Nephron progenitor cell (in vitro differentiated cells): ENCODE measurements around the gene LEKR1.

Source experiments
- DNase-seq: peaks from one replicate; pipeline ENCODE4 v3.0.0; 2021
- H3K27ac Mint-ChIP-seq: 2 replicates; pipeline ENCODE4 v1.8.0; 2021; ENCODE audit warnings: mild to moderate bottlenecking, moderate library complexity, mixed read lengths
- H3K27me3 Mint-ChIP-seq: 2 replicates; pipeline ENCODE4 v1.8.0; 2021; ENCODE audit warnings: mild to moderate bottlenecking, low read depth, mixed read lengths; ENCODE audit not compliant: poor library complexity
- H3K36me3 Mint-ChIP-seq: 2 replicates; pipeline ENCODE4 v1.8.0; 2021; ENCODE audit warnings: low read depth, mixed read lengths
- H3K4me1 Mint-ChIP-seq: 2 replicates; pipeline ENCODE4 v1.8.0; 2021; ENCODE audit warnings: mixed read lengths
- H3K4me3 Mint-ChIP-seq: 2 replicates; pipeline ENCODE4 v1.8.0; 2021; ENCODE audit warnings: mild to moderate bottlenecking, moderate library complexity, mixed read lengths
- H3K9me3 Mint-ChIP-seq: 2 replicates; pipeline ENCODE4 v1.8.0; 2021; ENCODE audit warnings: mild to moderate bottlenecking, moderate library complexity, mixed read lengths
- CTCF ChIP-seq: fragments of 200-600 bp; sonication (generic); IDR thresholded peaks from 2 replicates; pipeline ENCODE4 v1.5.0; 2021; ENCODE audit warnings: antibody characterized with exemption

Gene LEKR1

GRCh38 chr3:157026091-157026490 is 199.9 kb downstream of the LEKR1 start:
- Mint-ChIP-seq H3K27me3 (no peaks in the 10 kb centered on the region), H3K36me3 (no peaks in the 10 kb centered on the region), H3K27ac (no peak overlapping the region), H3K4me1 (peaks cover 6% of the 10 kb centered on the region), H3K9me3 (no peaks in the 10 kb centered on the region), H3K4me3 (no peak overlapping the region)
- no peak for DNase-seq
- TF ChIP-seq CTCF = no peak

GRCh38 chr3:157027861-157028745 is 201.9 kb downstream of the LEKR1 start:
- no peak for DNase-seq

DNA sequence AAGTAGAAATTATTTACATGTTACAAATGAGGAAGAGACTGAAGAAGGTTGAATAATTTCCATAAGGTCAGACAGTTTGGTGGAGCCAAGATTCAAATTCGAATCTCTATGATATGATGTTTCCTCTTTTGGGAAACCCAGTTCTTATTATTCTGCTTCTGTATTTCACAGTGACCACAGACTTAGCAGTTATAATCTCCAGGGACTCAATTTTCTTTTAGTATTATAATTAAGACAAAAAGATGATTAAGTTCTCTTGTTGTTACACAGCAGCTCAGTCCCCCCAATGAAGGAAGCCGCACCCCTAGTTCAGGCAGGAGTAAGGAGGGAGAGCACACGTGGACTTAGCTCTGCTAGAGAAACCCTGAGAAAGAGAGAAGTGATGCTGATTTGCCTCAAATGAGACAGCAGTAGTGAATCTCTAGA is 203.2 kb downstream of the LEKR1 start:
- Mint-ChIP-seq H3K27ac (peak overlapping the region; percentile 6), H3K36me3 (no peaks in the 10 kb centered on the region), H3K4me3 (no peak overlapping the region), H3K27me3 (no peaks in the 10 kb centered on the region), H3K4me1 (no peaks in the 10 kb centered on the region), H3K9me3 (no peaks in the 10 kb centered on the region)
- no peak for DNase-seq
- TF ChIP-seq CTCF = no peak

More at GRCh38 chr3:157027861-157028745, 201.9 kb downstream of the LEKR1 start:
- H3K4me1 Mint-ChIP-seq = peaks cover 3% of the 10 kb centered on the region
- H3K27ac Mint-ChIP-seq = no peak overlapping the region
- no peak for TF ChIP-seq CTCF
- no peaks in the 10 kb centered on the region for H3K9me3 Mint-ChIP-seq
- H3K27me3 Mint-ChIP-seq = no peaks in the 10 kb centered on the region
- H3K4me3 Mint-ChIP-seq = no peak overlapping the region
- no peaks in the 10 kb centered on the region for H3K36me3 Mint-ChIP-seq

- Mint-ChIP-seq H3K4me1 (no peaks in the 10 kb centered on the region), H3K4me3 (no peak overlapping the region)
Observed at GRCh38 chr3:157030712-157031111, 204.6 kb downstream of the LEKR1 start.

GRCh38 chr3:157033001-157033400 is 206.8 kb downstream of the LEKR1 start:
- Mint-ChIP-seq H3K4me1 (no peaks in the 10 kb centered on the region), H3K4me3 (no peak overlapping the region), H3K9me3 (no peaks in the 10 kb centered on the region), H3K36me3 (no peaks in the 10 kb centered on the region), H3K27ac (no peak overlapping the region), H3K27me3 (peaks cover 7% of the 10 kb centered on the region)
- TF ChIP-seq CTCF = no peak
- no peak for DNase-seq

More at GRCh38 chr3:157030712-157031111, 204.6 kb downstream of the LEKR1 start:
- Mint-ChIP-seq H3K27ac (no peak overlapping the region), H3K9me3 (no peaks in the 10 kb centered on the region), H3K36me3 (no peaks in the 10 kb centered on the region), H3K27me3 (no peaks in the 10 kb centered on the region)
- TF ChIP-seq CTCF = no peak
- no peak for DNase-seq

- H3K4me1 Mint-ChIP-seq = peaks cover 1% of the 10 kb centered on the region
- H3K4me3 Mint-ChIP-seq = no peak overlapping the region
- H3K9me3 Mint-ChIP-seq = no peaks in the 10 kb centered on the region
- peaks cover 25% of the 10 kb centered on the region for H3K27me3 Mint-ChIP-seq
- H3K36me3 Mint-ChIP-seq = no peaks in the 10 kb centered on the region
- DNase-seq = no peak
- no peak for TF ChIP-seq CTCF
- H3K27ac Mint-ChIP-seq = no peak overlapping the region
Observed at GRCh38 chr3:157040456-157040855, 214.3 kb downstream of the LEKR1 start.
